GM12878 (cell line): ENCODE data around the gene RFX1. TPM values are rescaled to one million over a fixed set of nuclear protein-coding genes. Genes with fewer than 3 reads are reported as not detected.
"Not testable (repeated sequence)": the region's sequence is repeated elsewhere in the genome, so short reads cannot be mapped to it uniquely, and the experiment has no call there.

ENCODE experiments used
- ATAC-seq: fragments of 200-7000 bp; cut with Tn5 transposase; 3 replicates; pipeline ENCODE4 v1.9.1; 2020; ENCODE audit warnings: mild to moderate bottlenecking, moderate library complexity
- BruUV-seq: library from RNA; stranded (reverse); fragments of 400-500 nt; replicated peaks from 2 replicates; lab custom pipeline; 2021; lab: Mats Ljungman, UMichigan
- CTCF ChIA-PET: fragments of 300-600 bp; sonication (Branson Sonifier 250); formaldehyde crosslinking; extraction: SDS; loops from one replicate; lab custom pipeline; 2021; ENCODE audit warnings: inconsistent platforms; lab: Yijun Ruan, JAX
- POLR2A ChIA-PET: fragments of 350-600 bp; formaldehyde crosslinking; extraction: SDS; loops from one replicate; lab custom pipeline; 2021; ENCODE audit warnings: inconsistent platforms; lab: Charles Lee
- RAD21 ChIA-PET: fragments of 300-600 bp; sonication (Branson Sonifier 250); formaldehyde crosslinking; loops from one replicate; lab custom pipeline; 2023; ENCODE audit warnings: antibody characterized with exemption; ENCODE audit not compliant: unreplicated experiment; lab: Charles Lee
- SMC1A ChIA-PET: fragments of 300-600 bp; sonication (Branson Sonifier 250); formaldehyde crosslinking; loops from one replicate; lab custom pipeline; 2023; ENCODE audit not compliant: unreplicated experiment, uncharacterized antibody; lab: Charles Lee
- DNase-seq: peaks from one replicate; pipeline ENCODE4 v3.0.0-alpha.2; 2011; ENCODE audit warnings: low read depth, low spot score
- FAIRE-seq: peaks from 3 replicates; lab custom pipeline; 2011; peaks lifted over from hg19 to GRCh38; lab: Jason Lieb, UNC
- H2AFZ ChIP-seq: 2 replicates; pipeline ENCODE4 v1.6.0; 2011; ENCODE audit warnings: low read depth, low read length, control low read depth; ENCODE audit not compliant: control insufficient read depth
- H3K27ac ChIP-seq: 2 replicates; pipeline ENCODE4 v1.5.1; 2011; ENCODE audit warnings: control low read depth; ENCODE audit not compliant: control insufficient read depth, insufficient read depth
- H3K27me3 ChIP-seq, 2 experiments: replicated peaks in 1 of 2; 2 replicates each; pipeline versions ENCODE4 v1.6.0 to v1.6.1; 2011; ENCODE audit warnings: low read length in 1 of 2; ENCODE audit not compliant: control insufficient read depth in 2 of 2, insufficient read depth in 2 of 2
- H3K36me3 ChIP-seq, 2 experiments: 2 replicates each; pipeline ENCODE4 v1.5.1; 2011; ENCODE audit warnings: low read length in 1 of 2; ENCODE audit not compliant: control insufficient read depth in 2 of 2, insufficient read depth in 2 of 2
- H3K4me1 ChIP-seq: 2 replicates; pipeline ENCODE4 v1.6.1; 2011; ENCODE audit warnings: mild to moderate bottlenecking, low read length, moderate library complexity, mixed read lengths; ENCODE audit not compliant: control insufficient read depth, insufficient read depth
- H3K4me2 ChIP-seq: 2 replicates; pipeline ENCODE4 v1.6.0; 2011; ENCODE audit warnings: control low read depth; ENCODE audit not compliant: control insufficient read depth, insufficient read depth
- H3K4me3 ChIP-seq: fragments of 200-600 bp; sonication (generic); 2 replicates; pipeline ENCODE4 v1.5.1; 2016
- H3K79me2 ChIP-seq: 2 replicates; pipeline ENCODE4 v1.6.0; 2011; ENCODE audit warnings: low read length; ENCODE audit not compliant: control insufficient read depth, insufficient read depth
- H3K9ac ChIP-seq: 2 replicates; pipeline ENCODE4 v1.8.0; 2011; ENCODE audit warnings: low read length, control low read depth, mixed read lengths; ENCODE audit not compliant: control insufficient read depth, insufficient read depth
- H3K9me3 ChIP-seq: replicated peaks from 3 replicates; pipeline ENCODE4 v1.5.1; 2011; ENCODE audit warnings: mild to moderate bottlenecking, low read length; ENCODE audit not compliant: control insufficient read depth, insufficient read depth
- H4K20me1 ChIP-seq: 2 replicates; pipeline ENCODE4 v1.6.0; 2011; ENCODE audit not compliant: control insufficient read depth, insufficient read depth
- BCL11A ChIP-seq: IDR thresholded peaks from 2 replicates; pipeline ENCODE4 v1.6.1; 2011; ENCODE audit warnings: low read depth, low read length
- EP300 ChIP-seq, 2 experiments: fragments of 150-350 bp in 1 of 2; IDR thresholded peaks; 2 replicates each; pipeline ENCODE4 v1.6.1; 2011 to 2012; ENCODE audit warnings: low read depth in 2 of 2, low read length in 2 of 2, borderline replicate concordance in 1 of 2, improper control_type of control experiment in 1 of 2, inconsistent platforms in 1 of 2; ENCODE audit not compliant: control insufficient read depth in 1 of 2
- SMARCA5 ChIP-seq: fragments of 450-650 bp; IDR thresholded peaks from 2 replicates; pipeline ENCODE4 v1.6.1; 2017; ENCODE audit warnings: mild to moderate bottlenecking
- YBX1 ChIP-seq: fragments of 450-650 bp; IDR thresholded peaks from 2 replicates; pipeline ENCODE4 v1.6.1; 2016; ENCODE audit warnings: antibody characterized with exemption
- WGBS: methylation state at CpG from one replicate; pipeline ENCODE4 v1.1.6; 2016; ENCODE audit warnings: low lambda C conversion rate; ENCODE audit not compliant: insufficient replicate concordance, insufficient coverage; ENCODE audit errors: missing lambda C conversion rate; 5-methylcytosine and 5-hydroxymethylcytosine counted together
- in situ Hi-C: fragments of 300-500 bp; cut with MboI; formaldehyde crosslinking; loops from 9 replicates; pipeline ENCODE4 v1.14.3; 2018; ENCODE audit warnings: mixed read lengths
- intact Hi-C: fragments of 100-400 bp; cut with micrococcal nuclease; formaldehyde crosslinking; loops from one replicate; pipeline ENCODE4 v1.14.2; 2022; ENCODE audit not compliant: unreplicated experiment
- polyA plus RNA-seq, 11 experiments: library from polyadenylated mRNA; depleted of rRNA in 4 of 11; unstranded in 6 of 11; stranded (reverse) in 5 of 11; fragments of >200 nt; fragmentation: Nextera tagmentation in 4 of 11; fragmentation: Illumina TruSeq in 1 of 11; extraction: Ambion mirVana in 4 of 11; extraction: Trizol in 1 of 11; gene quantifications; 1 replicate in 1 of 11; 2 replicates in 10 of 11; pipeline versions ENCODE4 v1.2.1 to v1.2.3, GENCODE V29; 2011 to 2016; ENCODE audit warnings: inconsistent platforms in 2 of 11, missing spikeins in 2 of 11, low read depth in 1 of 11
- total RNA-seq, 4 experiments: library from RNA; depleted of rRNA in 3 of 4; stranded (reverse); fragments of >200 nt in 3 of 4; fragmentation: Illumina TruSeq in 1 of 4; extraction: Trizol in 1 of 4; gene quantifications; 2 replicates each; pipeline versions ENCODE4 v1.2.1 to v1.2.3, GENCODE V29; 2013 to 2021
- TF ChIP-seq, protein P1 (sequence below): IDR thresholded peaks from 2 replicates; pipeline ENCODE4 v1.6.1; 2011; ENCODE audit warnings: low read depth, low read length, improper control_type of control experiment, borderline replicate concordance
- TF ChIP-seq, protein P2 (sequence below): IDR thresholded peaks from 2 replicates; pipeline ENCODE4 v1.6.1; 2012; ENCODE audit warnings: low read depth, low read length, improper control_type of control experiment

RFX1 gene
- total and polyA plus RNA-seq, 10 of the 15 experiments (the other 5 are each of a cell fraction or from before 2014, with no cell fraction given): 0.05 to 11.0 (median 1.5) TPM

DNA sequence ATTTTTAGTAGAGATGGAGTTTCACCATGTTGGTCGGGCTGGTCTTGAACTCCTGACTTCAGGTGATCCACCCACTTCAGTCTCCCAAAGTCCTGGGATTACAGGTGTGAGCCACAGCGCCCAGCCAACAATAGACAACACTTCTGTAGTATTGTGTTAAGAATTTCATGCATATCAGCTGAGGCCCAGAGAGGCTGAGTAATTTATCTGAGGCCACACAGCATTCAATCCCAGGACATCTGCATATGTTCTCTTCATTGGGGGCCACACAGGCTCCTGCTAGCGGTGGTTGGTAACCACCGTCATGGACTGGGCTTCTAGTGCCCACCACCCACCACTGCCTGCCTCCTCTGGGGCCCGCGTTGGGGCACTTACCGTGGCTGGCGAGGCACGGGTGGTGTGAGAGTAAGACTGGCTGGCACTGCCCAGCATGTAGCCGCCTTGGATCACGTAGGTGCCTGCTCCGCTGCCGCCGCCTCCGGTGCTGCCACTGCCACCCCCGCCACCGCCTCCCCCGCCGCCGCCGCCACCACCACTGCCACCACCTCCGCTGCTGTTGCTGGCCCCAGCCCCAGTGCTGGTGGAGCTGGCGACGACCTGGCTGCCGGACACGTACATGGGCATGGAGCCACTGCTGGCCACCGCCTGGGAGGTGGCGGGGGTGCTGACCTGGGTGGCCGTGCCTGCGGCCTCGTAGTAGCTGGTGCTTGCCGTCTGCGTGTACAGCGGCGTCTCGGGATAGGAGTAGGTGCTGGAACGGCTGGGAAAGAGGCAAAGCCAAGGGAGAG lies 33.6 kb downstream of the RFX1 start:
- POLR2A ChIA-PET: interaction anchor here (0.5 to 0.6 kb wide), 2 partner anchors 21 to 998 kb away, joined by 3 read pairs; no protein-coding TSS in a partner anchor
- Histone ChIP-seq H2AFZ (no peak overlapping the region), H3K9me3 (no peaks in the 10 kb centered on the region), H3K4me3 (no peak overlapping the region), H3K36me3 (peaks cover 0 to 5% of the 10 kb centered on the region in 2 experiments; a peak in 3 of 4 replicates), H3K27me3 (no peaks in the 10 kb centered on the region), H3K4me1 (no peaks in the 10 kb centered on the region), H3K9ac (no peak overlapping the region), H3K79me2 (no peaks in the 10 kb centered on the region), H3K4me2 (no peak overlapping the region), H4K20me1 (no peaks in the 10 kb centered on the region), H3K27ac (no peak overlapping the region)
- FAIRE-seq (no peak), ATAC-seq (no peak), DNase-seq (no peak)
- CTCF ChIA-PET: interaction anchor here (1.6 kb wide), 1 partner anchor 87 kb away, joined by 4 read pairs; no protein-coding TSS in a partner anchor
- RAD21 ChIA-PET: no interaction called here
- intact Hi-C loops: no loop called here
- SMC1A ChIA-PET: no interaction called here
- 94% methylated on average over 26 of the region's 37 CpGs for WGBS
- BruUV-seq: no TSS peak
- in situ Hi-C loops: no loop called here
- no peak for TF ChIP-seq BCL11A
- TF ChIP-seq SMARCA5: 0 out of 2 replicates have a peak, but pooled peaks have one; percentile 52
- no peak for TF ChIP-seq YBX1
- TF ChIP-seq EP300 (IDR thresholded peaks at IDR 0.05; ENCODE audit: borderline replicate concordance in 1 of 2, control insufficient read depth in 1 of 2, low read depth in 2 of 2, low read length in 2 of 2): no peak
- TF ChIP-seq, protein P1, sequence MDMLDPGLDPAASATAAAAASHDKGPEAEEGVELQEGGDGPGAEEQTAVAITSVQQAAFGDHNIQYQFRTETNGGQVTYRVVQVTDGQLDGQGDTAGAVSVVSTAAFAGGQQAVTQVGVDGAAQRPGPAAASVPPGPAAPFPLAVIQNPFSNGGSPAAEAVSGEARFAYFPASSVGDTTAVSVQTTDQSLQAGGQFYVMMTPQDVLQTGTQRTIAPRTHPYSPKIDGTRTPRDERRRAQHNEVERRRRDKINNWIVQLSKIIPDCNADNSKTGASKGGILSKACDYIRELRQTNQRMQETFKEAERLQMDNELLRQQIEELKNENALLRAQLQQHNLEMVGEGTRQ: no peak
- TF ChIP-seq, protein P2, sequence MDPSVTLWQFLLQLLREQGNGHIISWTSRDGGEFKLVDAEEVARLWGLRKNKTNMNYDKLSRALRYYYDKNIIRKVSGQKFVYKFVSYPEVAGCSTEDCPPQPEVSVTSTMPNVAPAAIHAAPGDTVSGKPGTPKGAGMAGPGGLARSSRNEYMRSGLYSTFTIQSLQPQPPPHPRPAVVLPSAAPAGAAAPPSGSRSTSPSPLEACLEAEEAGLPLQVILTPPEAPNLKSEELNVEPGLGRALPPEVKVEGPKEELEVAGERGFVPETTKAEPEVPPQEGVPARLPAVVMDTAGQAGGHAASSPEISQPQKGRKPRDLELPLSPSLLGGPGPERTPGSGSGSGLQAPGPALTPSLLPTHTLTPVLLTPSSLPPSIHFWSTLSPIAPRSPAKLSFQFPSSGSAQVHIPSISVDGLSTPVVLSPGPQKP: no peak

DNA sequence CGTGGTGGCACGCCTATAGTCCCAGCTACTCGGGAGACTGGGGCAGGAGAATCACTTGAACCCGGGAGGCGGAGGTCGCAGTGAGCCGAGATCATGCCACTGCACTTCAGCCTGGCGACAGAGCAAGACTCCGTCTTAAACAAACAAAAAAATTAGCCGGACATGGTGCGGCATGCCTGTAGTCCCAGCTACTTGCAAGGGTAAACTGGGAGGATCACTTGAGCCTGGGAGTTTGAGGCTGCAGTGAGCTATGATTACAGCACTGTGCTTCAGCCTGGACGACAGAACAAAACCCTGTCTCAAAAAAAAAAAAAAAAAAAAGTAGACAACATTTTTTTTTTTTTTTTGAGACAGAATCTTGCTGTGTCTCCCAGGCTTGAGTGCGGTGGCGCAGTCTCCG lies 34.3 kb downstream of the RFX1 start:
- FAIRE-seq, H3K9me3 ChIP-seq, H3K27ac ChIP-seq, DNase-seq, BruUV-seq, H4K20me1 ChIP-seq, H3K79me2 ChIP-seq, in situ Hi-C loops, H3K4me2 ChIP-seq, H3K27me3 ChIP-seq, H3K4me3 ChIP-seq, H3K9ac ChIP-seq, SMC1A ChIA-PET, intact Hi-C loops, ATAC-seq, H3K36me3 ChIP-seq, H2AFZ ChIP-seq, H3K4me1 ChIP-seq: not testable (repeated sequence)
- RAD21 ChIA-PET: interaction anchor here (0.7 kb wide), 1 partner anchor 78 kb away, joined by 3 read pairs; no protein-coding TSS in a partner anchor
- POLR2A ChIA-PET: interaction anchor here (0.7 kb wide), 3 partner anchors 27 to 634 kb away, joined by 4 to 5 read pairs (median 5); no protein-coding TSS in a partner anchor
- WGBS: 90% methylated on average over 14 of the region's 15 CpGs
- CTCF ChIA-PET: interaction anchor here (1.6 kb wide), 1 partner anchor 87 kb away, joined by 4 read pairs; no protein-coding TSS in a partner anchor
